Endothelial cell (in vitro differentiated cells): ENCODE results near the gene PTK7. TPM values are rescaled to one million over a fixed set of nuclear protein-coding genes. Genes with fewer than 3 reads are reported as not detected.

Experiments
- DNase-seq: peaks from one replicate; pipeline ENCODE4 v3.0.0; 2021; ENCODE audit warnings: low spot score
- H3K27ac Mint-ChIP-seq: one replicate; pipeline ENCODE4 v1.8.0; 2021; ENCODE audit warnings: mixed read lengths, inconsistent platforms; ENCODE audit not compliant: unreplicated experiment
- H3K27me3 Mint-ChIP-seq: one replicate; pipeline ENCODE4 v1.8.0; 2021; ENCODE audit warnings: mild to moderate bottlenecking, moderate library complexity, mixed read lengths, inconsistent platforms; ENCODE audit not compliant: unreplicated experiment
- H3K36me3 Mint-ChIP-seq: one replicate; pipeline ENCODE4 v1.8.0; 2021; ENCODE audit warnings: mild to moderate bottlenecking, low read depth, mixed read lengths, inconsistent platforms; ENCODE audit not compliant: unreplicated experiment
- H3K4me1 Mint-ChIP-seq: one replicate; pipeline ENCODE4 v1.8.0; 2021; ENCODE audit warnings: mild to moderate bottlenecking, mixed read lengths, inconsistent platforms; ENCODE audit not compliant: unreplicated experiment
- H3K4me3 Mint-ChIP-seq: one replicate; pipeline ENCODE4 v1.8.0; 2021; ENCODE audit warnings: mild to moderate bottlenecking, mixed read lengths, inconsistent platforms; ENCODE audit not compliant: unreplicated experiment
- H3K9me3 Mint-ChIP-seq: one replicate; pipeline ENCODE4 v1.8.0; 2021; ENCODE audit warnings: mixed read lengths, inconsistent platforms; ENCODE audit not compliant: unreplicated experiment
- CTCF ChIP-seq: fragments of 200-600 bp; sonication (generic); IDR thresholded peaks from one replicate; pipeline ENCODE4 v1.5.0; 2021; ENCODE audit warnings: antibody characterized with exemption; ENCODE audit not compliant: unreplicated experiment
- total RNA-seq: library from RNA; stranded (reverse); fragmentation: NEBNext Ultra II Directional; extraction: Animal tissue kit (Norgen Biotek cat#: 25700); gene quantifications from one replicate; pipeline ENCODE4 v1.2.1, GENCODE V29; 2021; ENCODE audit not compliant: unreplicated experiment

The PTK7 gene
- total RNA-seq, 1 donor from 2014 or later = 208 TPM

GRCh38 chr6:43089874-43090558, 13.9 kb downstream of the PTK7 start:
- H3K9me3 Mint-ChIP-seq = no peaks in the 10 kb centered on the region

GRCh38 chr6:43090559-43090956, 14.4 kb downstream of the PTK7 start:
- Mint-ChIP-seq H3K36me3 (peaks cover 8% of the 10 kb centered on the region), H3K4me1 (peaks cover 49% of the 10 kb centered on the region), H3K27me3 (peaks cover 4% of the 10 kb centered on the region), H3K4me3 (no peak overlapping the region), H3K27ac (peak overlapping the region; percentile 79), H3K9me3 (no peaks in the 10 kb centered on the region)
- DNase-seq = no peak
- no peak for TF ChIP-seq CTCF

More at GRCh38 chr6:43089874-43090558, 13.9 kb downstream of the PTK7 start:
- Mint-ChIP-seq H3K4me3 (no peak overlapping the region), H3K27me3 (peaks cover 4% of the 10 kb centered on the region), H3K36me3 (peaks cover 8% of the 10 kb centered on the region), H3K4me1 (peaks cover 45% of the 10 kb centered on the region), H3K27ac (peak overlapping the region; percentile 79)
- no peak for DNase-seq
- no peak for TF ChIP-seq CTCF

- Mint-ChIP-seq H3K27ac (peak overlapping the region; percentile 79), H3K9me3 (no peaks in the 10 kb centered on the region), H3K4me1 (peaks cover 53% of the 10 kb centered on the region), H3K27me3 (peaks cover 4% of the 10 kb centered on the region), H3K36me3 (peaks cover 8% of the 10 kb centered on the region), H3K4me3 (no peak overlapping the region)
- TF ChIP-seq CTCF = no peak
- no peak for DNase-seq
Measured at GRCh38 chr6:43091020-43091419, 14.9 kb downstream of the PTK7 start.

GRCh38 chr6:43091436-43091991, 15.4 kb downstream of the PTK7 start:
- H3K9me3 Mint-ChIP-seq = no peaks in the 10 kb centered on the region
- H3K27me3 Mint-ChIP-seq = peaks cover 4% of the 10 kb centered on the region
- no peak for TF ChIP-seq CTCF
- H3K4me3 Mint-ChIP-seq = no peak overlapping the region
- DNase-seq = no peak
- peaks cover 8% of the 10 kb centered on the region for H3K36me3 Mint-ChIP-seq
- H3K4me1 Mint-ChIP-seq = peaks cover 58% of the 10 kb centered on the region
- peak overlapping the region; percentile 79 for H3K27ac Mint-ChIP-seq

- H3K27me3 Mint-ChIP-seq = peaks cover 4% of the 10 kb centered on the region
- H3K36me3 Mint-ChIP-seq = peaks cover 8% of the 10 kb centered on the region
- no peak for TF ChIP-seq CTCF
- H3K4me3 Mint-ChIP-seq = peak overlapping the region; percentile 32
- DNase-seq = no peak
- peaks cover 69% of the 10 kb centered on the region for H3K4me1 Mint-ChIP-seq
- H3K27ac Mint-ChIP-seq = no peak overlapping the region
- H3K9me3 Mint-ChIP-seq = no peaks in the 10 kb centered on the region
Measured at GRCh38 chr6:43092635-43093034, 16.5 kb downstream of the PTK7 start.
